Parathyroid adenoma (tissue), 2 donors: ENCODE measurements around the gene CHMP1B.

ENCODE experiments used
- H2AFZ ChIP-seq: fragments of 300-600 bp; sonication (generic); one replicate; pipeline ENCODE4 v1.7.0; 2017; ENCODE audit warnings: antibody characterized with exemption, mild to moderate bottlenecking
- H3K27ac ChIP-seq: fragments of 300-600 bp; sonication (generic); one replicate; pipeline ENCODE4 v1.7.0; 2017
- H3K27me3 ChIP-seq: fragments of 300-600 bp; sonication (generic); one replicate; pipeline ENCODE4 v1.7.0; 2017; ENCODE audit warnings: low read length; ENCODE audit not compliant: control insufficient read depth, insufficient read depth
- H3K36me3 ChIP-seq: fragments of 300-600 bp; sonication (generic); one replicate; pipeline ENCODE4 v1.7.0; 2017; ENCODE audit warnings: low read length; ENCODE audit not compliant: control insufficient read depth, insufficient read depth
- H3K4me1 ChIP-seq: fragments of 300-600 bp; sonication (generic); one replicate; pipeline ENCODE4 v1.7.0; 2017; ENCODE audit warnings: control low read depth
- H3K4me2 ChIP-seq: fragments of 300-600 bp; sonication (generic); one replicate; pipeline ENCODE4 v1.7.0; 2017; ENCODE audit warnings: low read length
- H3K4me3 ChIP-seq: fragments of 300-600 bp; sonication (generic); one replicate; pipeline ENCODE4 v1.7.0; 2017; ENCODE audit warnings: low read depth, low read length
- H3K79me2 ChIP-seq: fragments of 300-600 bp; sonication (generic); one replicate; pipeline ENCODE4 v1.7.0; 2017; ENCODE audit warnings: control low read depth
- H3K9ac ChIP-seq: fragments of 300-600 bp; sonication (generic); one replicate; pipeline ENCODE4 v1.7.0; 2017; ENCODE audit warnings: mild to moderate bottlenecking
- H3K9me3 ChIP-seq: fragments of 300-600 bp; sonication (generic); one replicate; pipeline ENCODE4 v1.7.0; 2017; ENCODE audit warnings: low read length; ENCODE audit not compliant: control insufficient read depth
- CTCF ChIP-seq: fragments of 300-600 bp; sonication (generic); IDR thresholded peaks from one replicate; pipeline ENCODE4 v1.7.0; 2017; ENCODE audit warnings: antibody characterized with exemption, mild to moderate bottlenecking
- donor health status: primary hyperparathyroidism.

CHMP1B gene

GRCh38 chr18:11885278-11885947, 34.2 kb downstream of the CHMP1B start:
- no peak for TF ChIP-seq CTCF
- Histone ChIP-seq H3K36me3 (no peaks in the 10 kb centered on the region), H3K27ac (no peak overlapping the region), H2AFZ (no peak overlapping the region), H3K4me1 (peaks cover 8% of the 10 kb centered on the region), H3K79me2 (no peaks in the 10 kb centered on the region), H3K27me3 (no peaks in the 10 kb centered on the region), H3K9me3 (no peaks in the 10 kb centered on the region), H3K9ac (no peak overlapping the region), H3K4me2 (no peak overlapping the region), H3K4me3 (no peak overlapping the region)

GRCh38 chr18:11886577-11887110, 35.4 kb downstream of the CHMP1B start:
- no peak overlapping the region for H3K9ac ChIP-seq
- H3K79me2 ChIP-seq = no peaks in the 10 kb centered on the region
- no peak overlapping the region for H3K4me3 ChIP-seq
- no peak overlapping the region for H3K27ac ChIP-seq
- H3K9me3 ChIP-seq = no peaks in the 10 kb centered on the region
- no peak overlapping the region for H2AFZ ChIP-seq
- no peak overlapping the region for H3K4me2 ChIP-seq
- no peaks in the 10 kb centered on the region for H3K36me3 ChIP-seq
- H3K4me1 ChIP-seq = peaks cover 8% of the 10 kb centered on the region
- no peak for TF ChIP-seq CTCF
- H3K27me3 ChIP-seq = no peaks in the 10 kb centered on the region

GRCh38 chr18:11887328-11888128, 36.3 kb downstream of the CHMP1B start:
- Histone ChIP-seq H3K36me3 (no peaks in the 10 kb centered on the region), H3K4me3 (no peak overlapping the region), H3K9me3 (no peaks in the 10 kb centered on the region), H3K4me1 (peaks cover 8% of the 10 kb centered on the region), H3K79me2 (no peaks in the 10 kb centered on the region), H3K27ac (no peak overlapping the region), H2AFZ (no peak overlapping the region), H3K27me3 (no peaks in the 10 kb centered on the region), H3K4me2 (no peak overlapping the region), H3K9ac (no peak overlapping the region)
- no peak for TF ChIP-seq CTCF

GRCh38 chr18:11888726-11889125, 37.5 kb downstream of the CHMP1B start:
- Histone ChIP-seq H3K4me3 (no peak overlapping the region), H3K9ac (no peak overlapping the region), H3K36me3 (no peaks in the 10 kb centered on the region), H3K9me3 (no peaks in the 10 kb centered on the region), H3K27me3 (no peaks in the 10 kb centered on the region), H3K4me2 (no peak overlapping the region), H3K4me1 (peaks cover 8% of the 10 kb centered on the region), H3K27ac (no peak overlapping the region), H3K79me2 (no peaks in the 10 kb centered on the region), H2AFZ (no peak overlapping the region)
- no peak for TF ChIP-seq CTCF
